ENCODE results near the gene WDFY2. TPM values are rescaled to one million over a fixed set of nuclear protein-coding genes. Genes with fewer than 3 reads are reported as not detected.

The WDFY2 gene
- total and polyA plus RNA-seq, 12 donors = 13.2 to 38.6 (median 26.0) TPM

DNA sequence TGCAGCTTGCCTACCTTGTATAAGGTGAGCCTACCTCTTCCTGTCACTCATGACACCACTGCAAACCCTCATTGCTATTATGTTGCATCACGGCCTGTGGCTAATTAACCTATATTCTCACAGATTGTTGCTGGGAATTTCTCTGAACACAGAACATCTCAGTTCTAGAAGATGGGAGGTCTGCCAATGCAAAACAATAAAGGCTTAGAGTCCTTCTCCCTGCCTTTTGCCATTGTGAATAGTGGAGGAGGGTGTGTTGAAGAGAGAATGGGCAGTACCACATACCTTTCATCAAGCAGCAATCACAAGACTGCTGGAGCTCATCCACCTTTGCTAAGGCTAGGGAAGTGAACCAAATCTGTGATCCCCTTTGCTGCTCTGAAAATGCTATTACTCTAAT lies 34.4 kb downstream of the WDFY2 start:
- intact Hi-C loops (cut with DNase I) = no loop called here
- TF ChIP-seq, protein P1, sequence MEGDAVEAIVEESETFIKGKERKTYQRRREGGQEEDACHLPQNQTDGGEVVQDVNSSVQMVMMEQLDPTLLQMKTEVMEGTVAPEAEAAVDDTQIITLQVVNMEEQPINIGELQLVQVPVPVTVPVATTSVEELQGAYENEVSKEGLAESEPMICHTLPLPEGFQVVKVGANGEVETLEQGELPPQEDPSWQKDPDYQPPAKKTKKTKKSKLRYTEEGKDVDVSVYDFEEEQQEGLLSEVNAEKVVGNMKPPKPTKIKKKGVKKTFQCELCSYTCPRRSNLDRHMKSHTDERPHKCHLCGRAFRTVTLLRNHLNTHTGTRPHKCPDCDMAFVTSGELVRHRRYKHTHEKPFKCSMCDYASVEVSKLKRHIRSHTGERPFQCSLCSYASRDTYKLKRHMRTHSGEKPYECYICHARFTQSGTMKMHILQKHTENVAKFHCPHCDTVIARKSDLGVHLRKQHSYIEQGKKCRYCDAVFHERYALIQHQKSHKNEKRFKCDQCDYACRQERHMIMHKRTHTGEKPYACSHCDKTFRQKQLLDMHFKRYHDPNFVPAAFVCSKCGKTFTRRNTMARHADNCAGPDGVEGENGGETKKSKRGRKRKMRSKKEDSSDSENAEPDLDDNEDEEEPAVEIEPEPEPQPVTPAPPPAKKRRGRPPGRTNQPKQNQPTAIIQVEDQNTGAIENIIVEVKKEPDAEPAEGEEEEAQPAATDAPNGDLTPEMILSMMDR (IDR thresholded peaks at IDR 0.05) = no peak
- no peak for TF ChIP-seq POLR2A (IDR thresholded peaks at IDR 0.05)
- H3K4me3 ChIP-seq = no peak overlapping the region
- no peaks in the 10 kb centered on the region for H3K9me3 ChIP-seq (replicated peaks in 1 of 3)
- H3K4me1 ChIP-seq (replicated peaks in 1 of 2) = peaks cover 26 to 68% of the 10 kb centered on the region in 2 donors
- WGBS, 4 donors = 88 to 95% (median 91%) methylated on average over 1 of the region's 1 CpG
- peak overlapping the region in 4 of 5 donors; percentile 9 to 64 (median 32) for H3K27ac ChIP-seq
- no peaks in the 10 kb centered on the region for H3K27me3 ChIP-seq
- no peaks in the 10 kb centered on the region for H3K36me3 ChIP-seq (replicated peaks in 1 of 2)
- DNase-seq = no peak

DNA sequence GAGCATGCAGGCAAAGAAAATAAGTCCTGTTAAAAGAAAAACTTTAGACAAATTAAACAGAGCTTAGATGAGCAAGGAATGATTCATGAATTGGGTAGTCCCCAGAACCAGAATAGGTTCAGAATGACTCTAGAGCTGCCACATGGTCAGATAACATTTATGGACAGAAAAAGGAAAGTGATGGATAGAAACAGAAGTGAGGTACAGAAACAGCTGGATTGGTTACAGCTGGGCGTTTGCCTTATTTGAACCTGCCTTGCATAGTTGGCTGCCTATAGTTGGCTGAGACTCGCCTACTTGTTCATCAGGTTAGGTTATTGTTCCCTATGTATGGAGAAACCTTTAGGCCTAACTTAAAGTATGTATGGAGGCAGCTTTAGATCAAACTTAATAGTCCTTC lies 35.4 kb downstream of the WDFY2 start:
- Histone ChIP-seq H3K4me1 (replicated peaks in 1 of 2) (peaks cover 22 to 64% of the 10 kb centered on the region in 2 donors), H3K27ac (peak overlapping the region in 4 of 5 donors; percentile 1 to 64 (median 41)), H3K4me3 (no peak overlapping the region), H3K27me3 (no peaks in the 10 kb centered on the region), H3K9me3 (replicated peaks in 1 of 3) (no peaks in the 10 kb centered on the region), H3K36me3 (replicated peaks in 1 of 2) (no peaks in the 10 kb centered on the region)
- 61 to 80% (median 70%) methylated on average over 2 of the region's 2 CpGs for WGBS, 4 donors
- DNase-seq = no peak
- intact Hi-C loops (cut with DNase I) = no loop called here
- no peak for TF ChIP-seq POLR2A (IDR thresholded peaks at IDR 0.05)
- TF ChIP-seq, protein P1 (IDR thresholded peaks at IDR 0.05) = no peak

DNA sequence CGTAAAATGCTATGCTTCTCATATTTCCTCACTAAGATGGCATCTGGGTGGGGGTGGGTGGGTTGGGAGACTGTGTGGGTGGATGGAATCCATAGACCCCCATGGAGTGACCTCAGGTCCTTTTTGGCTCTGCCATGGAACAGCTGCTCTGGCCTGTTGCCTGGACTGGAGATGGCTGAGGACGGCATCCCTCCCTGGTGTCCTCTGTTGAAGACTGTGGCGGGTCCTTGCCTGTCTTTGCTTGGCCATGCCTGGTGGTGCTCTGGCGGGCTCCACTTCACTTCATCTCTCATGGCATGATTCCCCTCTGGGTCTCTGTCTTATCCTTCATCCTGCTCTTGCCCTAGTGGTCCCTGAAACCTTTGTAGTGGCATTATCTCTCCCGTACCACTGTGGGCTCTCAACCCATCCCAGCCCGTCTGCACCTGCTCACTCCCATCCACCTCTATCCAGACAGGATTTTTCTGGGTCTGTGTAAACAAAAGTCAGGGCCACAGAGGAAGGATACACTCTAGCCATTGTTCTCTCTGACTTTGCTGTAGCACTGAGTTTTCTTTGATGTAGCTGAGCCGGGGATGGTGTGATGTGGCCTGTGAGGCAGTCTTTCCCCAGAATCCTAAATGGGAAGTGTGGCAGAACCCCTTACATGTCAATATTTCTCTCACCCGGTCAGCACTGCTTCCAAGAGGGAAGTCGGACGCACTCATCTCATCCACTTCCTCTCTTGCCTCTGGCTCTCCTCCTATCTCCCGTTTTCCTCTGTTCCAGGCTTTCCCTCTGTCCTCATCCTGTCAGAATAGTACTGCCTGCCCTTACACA lies 36.1 kb downstream of the WDFY2 start:
- Histone ChIP-seq H3K27me3 (no peaks in the 10 kb centered on the region), H3K4me3 (no peak overlapping the region), H3K9me3 (replicated peaks in 1 of 3) (no peaks in the 10 kb centered on the region), H3K27ac (peak overlapping the region in 2 of 5 donors; percentile 61 to 64), H3K4me1 (replicated peaks in 1 of 2) (peaks cover 22 to 63% of the 10 kb centered on the region in 2 donors), H3K36me3 (replicated peaks in 1 of 2) (no peaks in the 10 kb centered on the region)
- intact Hi-C loops (cut with DNase I) = no loop called here
- DNase-seq = no peak
- 65 to 75% (median 70%) methylated on average over 11 of the region's 11 CpGs for WGBS, 4 donors
- TF ChIP-seq, protein P1 (IDR thresholded peaks at IDR 0.05) = no peak
- no peak for TF ChIP-seq POLR2A (IDR thresholded peaks at IDR 0.05)

DNA sequence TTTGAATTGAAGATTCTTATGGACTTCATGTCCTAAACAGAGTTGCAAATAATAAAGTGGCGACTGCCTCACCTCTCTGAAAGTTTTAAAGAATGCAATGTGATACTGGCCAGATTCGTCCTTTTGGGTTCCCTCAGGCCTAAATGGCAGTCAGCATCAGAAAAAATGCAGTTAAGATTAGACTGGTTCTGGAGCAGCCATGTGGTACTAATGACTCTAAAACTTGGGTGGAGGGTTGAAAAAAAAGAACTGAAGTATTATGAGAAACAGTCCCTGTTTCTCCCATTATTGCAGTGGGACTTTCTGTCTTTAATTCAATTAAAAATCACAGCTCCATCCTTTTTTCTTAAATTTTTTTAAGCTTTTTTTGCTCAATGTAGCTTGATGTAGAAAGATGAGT lies 37.3 kb downstream of the WDFY2 start:
- WGBS, 4 donors = 83 to 93% (median 90%) methylated on average over 2 of the region's 2 CpGs
- H3K36me3 ChIP-seq (replicated peaks in 1 of 2) = no peaks in the 10 kb centered on the region
- no peak for DNase-seq
- H3K4me3 ChIP-seq = no peak overlapping the region
- H3K27ac ChIP-seq = no peak overlapping the region
- H3K4me1 ChIP-seq (replicated peaks in 1 of 2) = peaks cover 30 to 73% of the 10 kb centered on the region in 2 donors
- no peaks in the 10 kb centered on the region for H3K27me3 ChIP-seq
- H3K9me3 ChIP-seq (replicated peaks in 1 of 3) = no peaks in the 10 kb centered on the region
- no peak for TF ChIP-seq POLR2A (IDR thresholded peaks at IDR 0.05)
- intact Hi-C loops (cut with DNase I) = no loop called here

DNA sequence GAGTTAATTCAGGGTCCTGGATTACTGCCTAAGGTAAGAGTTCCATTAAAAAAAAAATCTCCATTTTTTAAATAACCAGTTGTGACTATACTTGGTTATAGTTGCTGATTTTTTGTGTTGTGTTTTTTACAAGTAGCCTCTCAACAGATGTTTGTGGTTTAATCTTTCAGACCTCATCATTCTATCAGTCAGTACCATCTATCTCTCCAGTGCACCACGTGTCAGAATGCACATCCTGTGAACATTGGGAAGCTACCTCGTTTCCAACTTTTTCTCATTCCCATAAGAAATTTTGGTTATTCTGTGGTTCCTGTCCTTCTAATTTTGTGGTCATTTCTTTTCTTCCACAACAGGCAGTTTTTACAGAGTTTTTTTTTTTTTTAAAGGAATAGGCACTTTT lies 39.2 kb downstream of the WDFY2 start:
- Histone ChIP-seq H3K36me3 (replicated peaks in 1 of 2) (no peaks in the 10 kb centered on the region), H3K27ac (no peak overlapping the region), H3K4me1 (replicated peaks in 1 of 2) (peaks cover 27 to 65% of the 10 kb centered on the region in 2 donors), H3K9me3 (replicated peaks in 1 of 3) (no peaks in the 10 kb centered on the region), H3K4me3 (no peak overlapping the region), H3K27me3 (no peaks in the 10 kb centered on the region)
- 37 to 60% (median 45%) methylated on average over 2 of the region's 2 CpGs for WGBS, 4 donors
- TF ChIP-seq, protein P1 (IDR thresholded peaks at IDR 0.05) = no peak
- TF ChIP-seq POLR2A (IDR thresholded peaks at IDR 0.05) = no peak
- DNase-seq = no peak
- intact Hi-C loops (cut with DNase I) = no loop called here
